ENCODE data around the gene GPR146.

Gene GPR146

GRCh38 chr7:1057416-1058291, 13.3 kb downstream of the GPR146 start:
- no peak overlapping the region for H3K4me3 ChIP-seq (ENCODE audit: low read depth, low read length)
- TF ChIP-seq, protein P1, sequence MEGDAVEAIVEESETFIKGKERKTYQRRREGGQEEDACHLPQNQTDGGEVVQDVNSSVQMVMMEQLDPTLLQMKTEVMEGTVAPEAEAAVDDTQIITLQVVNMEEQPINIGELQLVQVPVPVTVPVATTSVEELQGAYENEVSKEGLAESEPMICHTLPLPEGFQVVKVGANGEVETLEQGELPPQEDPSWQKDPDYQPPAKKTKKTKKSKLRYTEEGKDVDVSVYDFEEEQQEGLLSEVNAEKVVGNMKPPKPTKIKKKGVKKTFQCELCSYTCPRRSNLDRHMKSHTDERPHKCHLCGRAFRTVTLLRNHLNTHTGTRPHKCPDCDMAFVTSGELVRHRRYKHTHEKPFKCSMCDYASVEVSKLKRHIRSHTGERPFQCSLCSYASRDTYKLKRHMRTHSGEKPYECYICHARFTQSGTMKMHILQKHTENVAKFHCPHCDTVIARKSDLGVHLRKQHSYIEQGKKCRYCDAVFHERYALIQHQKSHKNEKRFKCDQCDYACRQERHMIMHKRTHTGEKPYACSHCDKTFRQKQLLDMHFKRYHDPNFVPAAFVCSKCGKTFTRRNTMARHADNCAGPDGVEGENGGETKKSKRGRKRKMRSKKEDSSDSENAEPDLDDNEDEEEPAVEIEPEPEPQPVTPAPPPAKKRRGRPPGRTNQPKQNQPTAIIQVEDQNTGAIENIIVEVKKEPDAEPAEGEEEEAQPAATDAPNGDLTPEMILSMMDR (IDR thresholded peaks at IDR 0.05; ENCODE audit: low read depth, low read length): no peak

DNA sequence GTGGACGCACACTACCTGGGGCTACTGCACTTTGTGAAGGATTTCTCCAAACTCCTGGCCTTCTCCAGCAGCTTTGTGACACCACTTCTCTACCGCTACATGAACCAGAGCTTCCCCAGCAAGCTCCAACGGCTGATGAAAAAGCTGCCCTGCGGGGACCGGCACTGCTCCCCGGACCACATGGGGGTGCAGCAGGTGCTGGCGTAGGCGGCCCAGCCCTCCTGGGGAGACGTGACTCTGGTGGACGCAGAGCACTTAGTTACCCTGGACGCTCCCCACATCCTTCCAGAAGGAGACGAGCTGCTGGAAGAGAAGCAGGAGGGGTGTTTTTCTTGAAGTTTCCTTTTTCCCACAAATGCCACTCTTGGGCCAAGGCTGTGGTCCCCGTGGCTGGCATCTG, 14.0 kb downstream of the GPR146 start:
- TF ChIP-seq, protein P1 (IDR thresholded peaks at IDR 0.05; ENCODE audit: low read depth, low read length): no peak
- no peak overlapping the region for H3K4me3 ChIP-seq (ENCODE audit: low read depth, low read length)

- H3K4me3 ChIP-seq (ENCODE audit: low read depth, low read length): no peak overlapping the region
- TF ChIP-seq, protein P1 (IDR thresholded peaks at IDR 0.05; ENCODE audit: low read depth, low read length): no peak
These were observed 14.5 kb downstream of the GPR146 start for GRCh38 chr7:1058821-1059199.

DNA sequence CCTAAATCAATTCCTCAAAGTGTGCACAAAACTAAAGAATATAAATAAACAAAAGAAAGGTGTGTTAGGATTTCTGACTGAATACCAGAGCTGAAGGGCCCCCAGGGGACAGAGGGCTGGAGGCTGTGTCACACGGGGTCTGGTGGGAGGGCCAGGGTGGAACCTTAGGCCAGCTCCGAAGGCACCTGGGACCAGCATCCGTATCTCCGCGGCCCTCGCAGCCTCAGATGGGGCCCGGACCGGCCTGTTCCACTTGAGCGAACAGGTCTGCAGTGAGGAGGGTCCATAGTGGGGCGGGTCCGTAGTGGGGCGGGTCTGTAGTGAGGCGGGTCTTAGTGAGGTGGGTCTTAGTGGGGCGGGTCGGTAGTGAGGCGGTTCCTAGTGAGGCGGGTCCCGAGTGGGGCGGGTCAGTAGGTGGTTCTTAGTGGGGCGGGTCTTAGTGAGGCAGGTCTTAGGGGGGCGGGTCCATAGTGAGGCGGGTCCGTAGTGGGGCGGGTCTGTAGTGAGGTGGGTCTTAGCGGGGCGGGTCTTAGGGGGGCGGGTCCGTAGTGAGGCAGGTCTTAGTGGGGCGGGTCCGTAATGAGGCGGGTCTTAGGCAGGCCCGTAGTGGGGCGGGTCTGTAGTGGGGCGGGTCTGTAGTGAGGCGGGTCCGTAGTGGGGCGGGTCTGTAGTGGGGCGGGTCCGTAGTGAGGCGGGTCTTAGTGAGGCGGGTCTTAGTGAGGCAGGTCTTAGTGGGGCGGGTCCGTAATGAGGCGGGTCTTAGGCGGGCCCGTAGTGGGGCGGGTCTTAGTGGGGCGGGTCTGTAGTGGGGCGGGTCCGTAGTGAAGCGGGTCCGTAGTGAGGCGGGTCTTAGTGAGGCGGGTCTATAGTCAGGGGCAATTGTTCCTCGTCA, 15.1 kb downstream of the GPR146 start:
- no peak overlapping the region for H3K4me3 ChIP-seq (ENCODE audit: low read depth, low read length)
- TF ChIP-seq, protein P1 (IDR thresholded peaks at IDR 0.05; ENCODE audit: low read depth, low read length): no peak

DNA sequence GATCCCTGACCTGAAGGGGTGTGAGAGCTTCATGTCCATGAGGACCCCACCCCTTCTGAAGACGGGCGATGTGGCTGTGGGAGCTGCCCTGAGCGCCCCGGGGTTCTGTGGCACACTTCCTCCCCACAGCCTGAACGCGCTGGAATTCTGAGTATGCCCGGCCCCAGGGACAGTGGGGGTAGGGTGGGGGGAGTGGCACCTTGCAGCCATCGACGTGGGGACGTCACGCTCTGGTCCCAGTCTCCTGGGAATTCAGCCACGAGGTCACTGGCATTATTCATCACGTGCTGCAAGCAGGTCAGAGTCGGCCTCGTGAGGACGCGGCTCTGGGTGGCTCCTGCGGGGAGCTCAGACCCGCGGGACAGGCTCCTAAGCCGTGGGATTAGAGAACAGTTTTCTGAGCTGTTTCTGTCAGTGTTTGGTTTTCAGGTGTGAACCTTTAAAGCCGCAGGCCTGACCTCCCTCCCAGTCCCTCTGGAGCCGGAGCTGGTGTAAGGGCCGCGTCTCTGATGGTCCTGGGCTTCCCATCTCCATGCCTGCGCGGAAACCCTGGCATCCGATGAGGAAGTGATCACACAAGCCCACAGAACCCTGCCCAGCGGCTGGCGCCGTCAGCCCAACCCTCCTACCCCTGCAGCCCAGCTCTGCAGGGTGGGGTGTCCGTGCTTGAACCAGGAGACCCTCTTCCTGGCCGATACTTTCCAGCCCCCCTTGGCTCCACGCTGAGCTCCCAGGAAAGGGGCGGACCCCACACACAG, 16.1 kb downstream of the GPR146 start:
- TF ChIP-seq, protein P1 (IDR thresholded peaks at IDR 0.05; ENCODE audit: low read depth, low read length): no peak
- H3K4me3 ChIP-seq (ENCODE audit: low read depth, low read length): no peak overlapping the region

DNA sequence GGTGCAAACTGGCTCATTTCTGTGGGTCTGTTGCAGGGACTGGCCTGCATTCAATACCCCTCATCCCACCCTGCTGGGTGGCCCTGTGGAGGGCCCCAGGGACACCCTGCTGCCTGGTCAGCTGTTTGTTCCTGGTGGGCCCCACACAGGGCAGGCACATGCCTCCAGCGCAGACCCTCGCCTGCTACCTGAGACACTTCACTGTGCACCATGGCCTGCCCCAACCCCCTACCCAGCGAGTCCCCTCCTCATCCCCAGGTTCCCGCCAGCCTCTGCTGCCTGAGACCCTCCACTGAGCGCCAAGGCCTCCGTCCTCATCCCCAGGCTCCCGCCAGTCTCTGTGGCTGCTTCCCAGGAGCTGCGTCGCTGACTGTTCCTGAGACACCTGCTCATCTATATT, 16.8 kb downstream of the GPR146 start:
- H3K4me3 ChIP-seq (ENCODE audit: low read depth, low read length): no peak overlapping the region
- TF ChIP-seq, protein P1 (IDR thresholded peaks at IDR 0.05; ENCODE audit: low read depth, low read length): no peak

Data from WI38 (cell line).